MCF 10A (cell line): Measurements from ENCODE around the gene MTHFR. TPM values are rescaled to one million over a fixed set of nuclear protein-coding genes. Genes with fewer than 3 reads are reported as not detected.

Source experiments
- BruUV-seq: library from RNA; stranded (reverse); fragments of 400-500 nt; replicated peaks from 2 replicates; lab custom pipeline; 2021; lab: Mats Ljungman, UMichigan
- CTCF ChIA-PET: fragments of 300-600 bp; sonication (Branson Sonifier 250); formaldehyde crosslinking; extraction: SDS; loops from one replicate; lab custom pipeline; 2021; ENCODE audit warnings: antibody characterized with exemption, inconsistent platforms; lab: Yijun Ruan, JAX
- POLR2A ChIA-PET: fragments of 300-600, 350-650 bp; sonication (Branson Sonifier 250); formaldehyde crosslinking; extraction: SDS; loops from one replicate; lab custom pipeline; 2020; ENCODE audit warnings: antibody characterized with exemption, inconsistent platforms; lab: Yijun Ruan, JAX
- DNase-seq: peaks from one replicate; pipeline ENCODE4 v3.0.0-alpha.2; 2018; ENCODE audit not compliant: unreplicated experiment
- H3K27ac Mint-ChIP-seq: one replicate; pipeline ENCODE4 v1.8.0; 2022; ENCODE audit warnings: mild to moderate bottlenecking, low read depth, mixed read lengths; ENCODE audit not compliant: unreplicated experiment
- H3K27me3 Mint-ChIP-seq: one replicate; pipeline ENCODE4 v1.8.0; 2022; ENCODE audit warnings: mixed read lengths; ENCODE audit not compliant: insufficient read depth, unreplicated experiment
- H3K36me3 Mint-ChIP-seq: one replicate; pipeline ENCODE4 v1.8.0; 2022; ENCODE audit warnings: mild to moderate bottlenecking, moderate library complexity, mixed read lengths; ENCODE audit not compliant: insufficient read depth, unreplicated experiment
- H3K4me1 Mint-ChIP-seq: one replicate; pipeline ENCODE4 v1.8.0; 2022; ENCODE audit warnings: mixed read lengths; ENCODE audit not compliant: insufficient read depth, unreplicated experiment
- H3K4me3 Mint-ChIP-seq: one replicate; pipeline ENCODE4 v1.8.0; 2022; ENCODE audit warnings: mild to moderate bottlenecking, moderate library complexity, mixed read lengths; ENCODE audit not compliant: unreplicated experiment
- H3K9me3 Mint-ChIP-seq: one replicate; pipeline ENCODE4 v1.8.0; 2022; ENCODE audit warnings: mixed read lengths; ENCODE audit not compliant: unreplicated experiment
- intact Hi-C: fragments of 100-400 bp; cut with micrococcal nuclease; formaldehyde crosslinking; loops from 2 replicates; pipeline ENCODE4 v1.14.1; 2022
- total RNA-seq: library from RNA; stranded (reverse); gene quantifications from 2 replicates; pipeline ENCODE4 v1.2.3, GENCODE V29; 2022
- TF ChIP-seq, protein P1 (sequence below): fragments of 200-600 bp; IDR thresholded peaks from one replicate; pipeline ENCODE4 v1.8.0; 2022; ENCODE audit warnings: antibody characterized with exemption, mild to moderate bottlenecking; ENCODE audit not compliant: unreplicated experiment

MTHFR gene
- total RNA-seq, 1 experiment from 2014 or later: 14.0 TPM

- BruUV-seq: no TSS peak
- intact Hi-C loops: no loop called here
- peaks cover 20% of the 10 kb centered on the region for H3K4me1 Mint-ChIP-seq
- DNase-seq: no peak
- no peaks in the 10 kb centered on the region for H3K27me3 Mint-ChIP-seq
- no peak overlapping the region for H3K27ac Mint-ChIP-seq
- no peaks in the 10 kb centered on the region for H3K9me3 Mint-ChIP-seq
- TF ChIP-seq, protein P1, sequence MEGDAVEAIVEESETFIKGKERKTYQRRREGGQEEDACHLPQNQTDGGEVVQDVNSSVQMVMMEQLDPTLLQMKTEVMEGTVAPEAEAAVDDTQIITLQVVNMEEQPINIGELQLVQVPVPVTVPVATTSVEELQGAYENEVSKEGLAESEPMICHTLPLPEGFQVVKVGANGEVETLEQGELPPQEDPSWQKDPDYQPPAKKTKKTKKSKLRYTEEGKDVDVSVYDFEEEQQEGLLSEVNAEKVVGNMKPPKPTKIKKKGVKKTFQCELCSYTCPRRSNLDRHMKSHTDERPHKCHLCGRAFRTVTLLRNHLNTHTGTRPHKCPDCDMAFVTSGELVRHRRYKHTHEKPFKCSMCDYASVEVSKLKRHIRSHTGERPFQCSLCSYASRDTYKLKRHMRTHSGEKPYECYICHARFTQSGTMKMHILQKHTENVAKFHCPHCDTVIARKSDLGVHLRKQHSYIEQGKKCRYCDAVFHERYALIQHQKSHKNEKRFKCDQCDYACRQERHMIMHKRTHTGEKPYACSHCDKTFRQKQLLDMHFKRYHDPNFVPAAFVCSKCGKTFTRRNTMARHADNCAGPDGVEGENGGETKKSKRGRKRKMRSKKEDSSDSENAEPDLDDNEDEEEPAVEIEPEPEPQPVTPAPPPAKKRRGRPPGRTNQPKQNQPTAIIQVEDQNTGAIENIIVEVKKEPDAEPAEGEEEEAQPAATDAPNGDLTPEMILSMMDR: no peak
- ChIA-PET CTCF (no interaction called here), POLR2A (interaction anchor here (1.3 to 2.6 kb wide), 2 partner anchors 13 to 57 kb away, joined by 5 to 9 read pairs; partner anchors contain the start of gene CLCN6)
- peaks cover 30% of the 10 kb centered on the region for H3K36me3 Mint-ChIP-seq
- no peak overlapping the region for H3K4me3 Mint-ChIP-seq
Measured at GRCh38 chr1:11793819-11794218, 11.9 kb downstream of the MTHFR start.

DNA sequence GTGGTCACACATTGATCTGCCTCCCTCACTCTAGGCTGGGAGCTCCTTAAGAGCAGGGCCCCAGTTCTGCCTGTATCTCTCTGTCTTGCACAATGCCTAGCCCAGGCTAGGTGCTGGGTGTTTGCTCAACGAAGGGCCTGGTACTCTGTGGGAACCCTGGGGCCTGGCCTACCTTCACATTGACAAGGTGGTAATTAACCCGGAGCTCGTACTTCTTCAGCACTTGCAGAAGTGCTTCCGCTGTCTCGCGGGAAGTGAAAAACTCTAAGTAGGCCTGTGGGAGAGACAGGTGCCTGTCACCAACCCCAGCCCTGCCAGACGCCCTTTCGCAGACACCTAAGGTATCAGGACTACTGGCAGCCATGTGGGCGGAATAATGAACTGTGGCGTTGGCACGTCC lies 13.7 kb downstream of the MTHFR start:
- POLR2A ChIA-PET: interaction anchor here (0.6 to 8.7 kb wide), 5 partner anchors 11 to 188 kb away, joined by 3 to 87 read pairs (median 3); partner anchors contain the start of genes AGTRAP, CLCN6 and MTHFR
- no peaks in the 10 kb centered on the region for H3K9me3 Mint-ChIP-seq

DNA sequence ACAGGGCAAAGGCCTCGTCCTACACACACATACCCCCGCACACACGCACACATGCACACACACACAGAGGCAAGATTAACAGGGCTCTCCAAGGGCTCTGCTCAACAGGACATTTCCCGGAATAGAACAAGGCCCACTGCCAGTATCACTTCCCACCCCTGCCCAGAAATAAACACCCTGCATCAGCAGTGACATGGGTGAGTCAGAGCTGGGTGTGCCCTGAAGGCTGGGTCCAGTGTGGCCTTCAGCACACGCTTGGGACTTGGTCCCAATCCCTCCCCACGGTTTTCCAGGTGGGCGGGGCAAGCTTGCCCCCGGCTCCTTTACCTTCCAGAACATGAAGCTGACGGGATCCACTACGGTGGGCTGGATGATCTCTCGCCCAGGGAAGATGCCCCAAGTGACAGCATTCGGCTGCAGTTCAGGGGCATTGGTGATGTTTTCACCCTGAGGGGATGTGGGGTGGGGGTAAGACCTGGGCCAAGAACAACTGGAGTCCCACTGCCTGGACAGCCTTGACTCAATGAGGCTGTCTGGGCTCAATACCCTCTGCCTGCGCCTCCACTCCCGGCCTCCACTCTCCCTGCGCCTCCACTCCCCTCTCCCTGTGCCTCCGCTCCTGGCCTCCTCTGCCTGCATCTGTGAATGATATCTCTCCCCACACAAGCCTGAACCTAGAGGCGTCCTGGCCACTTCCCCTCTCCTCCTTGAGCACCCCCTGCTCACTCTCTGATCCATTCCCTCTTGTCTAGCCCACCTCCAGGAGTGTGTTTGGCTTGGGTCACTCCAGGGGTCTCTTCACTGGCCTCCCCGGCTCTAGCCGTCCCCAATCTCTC lies 14.7 kb downstream of the MTHFR start:
- CTCF ChIA-PET: no interaction called here
- POLR2A ChIA-PET: interaction anchor here (0.6 to 8.7 kb wide), 8 partner anchors 10 to 997 kb away, joined by 3 to 87 read pairs (median 3); partner anchors contain the start of genes AGTRAP, CLCN6 and MTHFR
- H3K9me3 Mint-ChIP-seq: no peaks in the 10 kb centered on the region
- BruUV-seq: no TSS peak
- H3K4me3 Mint-ChIP-seq: peak overlapping the region; percentile 53
- peaks cover 24% of the 10 kb centered on the region for H3K36me3 Mint-ChIP-seq
- intact Hi-C loops: loop anchor here (2.0 kb wide), 1 partner anchor 14 kb away; the partner anchor contains the start of gene MTHFR
- H3K27me3 Mint-ChIP-seq: no peaks in the 10 kb centered on the region
- peaks cover 20% of the 10 kb centered on the region for H3K4me1 Mint-ChIP-seq
- TF ChIP-seq, protein P1: no peak
- DNase-seq: peak; percentile 97
- H3K27ac Mint-ChIP-seq: peak overlapping the region; percentile 96

More for the DNA sequence above, 13.7 kb downstream of the MTHFR start:
- Mint-ChIP-seq H3K27ac (peak overlapping the region; percentile 96), H3K36me3 (peaks cover 24% of the 10 kb centered on the region), H3K4me3 (no peak overlapping the region), H3K4me1 (peaks cover 20% of the 10 kb centered on the region), H3K27me3 (no peaks in the 10 kb centered on the region)
- DNase-seq: peak; percentile 25
- TF ChIP-seq, protein P1: no peak
- CTCF ChIA-PET: no interaction called here
- no TSS peak for BruUV-seq
- intact Hi-C loops: no loop called here
